ENCODE data around the gene CAMK2A.

Gene CAMK2A

DNA sequence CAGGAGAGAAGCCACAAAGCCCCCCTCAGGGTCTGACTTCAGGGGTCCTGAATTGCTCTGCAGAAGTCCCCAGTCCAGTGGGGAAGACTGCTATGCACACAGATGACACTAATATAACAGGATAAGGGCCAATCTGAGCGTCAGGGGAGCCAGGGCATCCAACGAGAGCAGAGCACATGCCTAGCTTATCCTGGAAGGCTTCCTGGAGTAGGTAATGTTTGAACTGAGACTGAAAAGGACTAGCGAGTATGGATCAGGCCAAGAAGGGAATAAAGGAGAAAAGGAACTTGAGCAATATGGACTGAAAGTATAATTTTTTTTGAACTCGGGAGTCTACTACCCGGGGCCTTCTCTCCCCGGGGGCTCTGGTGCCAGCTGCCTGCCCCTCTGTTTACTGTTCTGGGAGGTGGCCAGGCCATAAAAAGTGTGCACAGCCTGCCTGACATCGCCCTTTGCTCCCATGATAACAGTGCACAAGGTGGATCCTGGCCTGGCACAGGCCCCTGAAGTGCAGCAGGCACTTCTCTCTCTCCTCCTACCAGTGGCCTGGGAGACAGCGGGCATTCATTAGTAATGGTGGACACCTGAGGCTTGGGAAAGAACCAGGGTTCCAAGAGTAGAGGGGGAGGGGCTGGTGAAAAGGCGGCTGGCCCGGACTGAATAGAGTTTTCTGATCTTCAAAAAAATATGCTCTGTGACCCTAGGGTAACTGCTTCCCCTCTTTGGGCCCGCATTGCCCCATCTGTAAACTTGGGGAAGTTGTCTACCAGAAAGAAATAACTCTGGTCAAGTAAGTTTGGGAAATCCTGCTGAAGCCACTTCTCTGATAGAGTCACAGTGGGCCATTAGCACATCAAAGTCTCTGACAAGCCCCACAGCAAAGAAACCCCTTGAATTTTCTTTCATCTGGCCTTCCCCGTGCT, 104.3 kb downstream of the CAMK2A start:
- peak in 1 of 2 donors; percentile 5 for DNase-seq

DNA sequence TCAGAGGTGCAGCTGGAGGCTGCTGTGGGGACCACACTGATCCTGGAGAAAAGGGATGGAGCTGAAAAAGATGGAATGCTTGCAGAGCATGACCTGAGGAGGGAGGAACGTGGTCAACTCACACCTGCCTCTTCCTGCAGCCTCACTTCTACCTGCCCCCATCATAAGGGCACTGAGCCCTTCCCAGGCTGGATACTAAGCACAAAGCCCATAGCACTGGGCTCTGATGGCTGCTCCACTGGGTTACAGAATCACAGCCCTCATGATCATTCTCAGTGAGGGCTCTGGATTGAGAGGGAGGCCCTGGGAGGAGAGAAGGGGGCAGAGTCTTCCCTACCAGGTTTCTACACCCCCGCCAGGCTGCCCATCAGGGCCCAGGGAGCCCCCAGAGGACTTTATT, 105.6 kb downstream of the CAMK2A start:
- DNase-seq = no peak

- no peak for DNase-seq
Measured at GRCh38 chr5:150183436-150183835, 106.1 kb downstream of the CAMK2A start.

GRCh38 chr5:150182774-150183173, 106.8 kb downstream of the CAMK2A start:
- no peak for DNase-seq

DNA sequence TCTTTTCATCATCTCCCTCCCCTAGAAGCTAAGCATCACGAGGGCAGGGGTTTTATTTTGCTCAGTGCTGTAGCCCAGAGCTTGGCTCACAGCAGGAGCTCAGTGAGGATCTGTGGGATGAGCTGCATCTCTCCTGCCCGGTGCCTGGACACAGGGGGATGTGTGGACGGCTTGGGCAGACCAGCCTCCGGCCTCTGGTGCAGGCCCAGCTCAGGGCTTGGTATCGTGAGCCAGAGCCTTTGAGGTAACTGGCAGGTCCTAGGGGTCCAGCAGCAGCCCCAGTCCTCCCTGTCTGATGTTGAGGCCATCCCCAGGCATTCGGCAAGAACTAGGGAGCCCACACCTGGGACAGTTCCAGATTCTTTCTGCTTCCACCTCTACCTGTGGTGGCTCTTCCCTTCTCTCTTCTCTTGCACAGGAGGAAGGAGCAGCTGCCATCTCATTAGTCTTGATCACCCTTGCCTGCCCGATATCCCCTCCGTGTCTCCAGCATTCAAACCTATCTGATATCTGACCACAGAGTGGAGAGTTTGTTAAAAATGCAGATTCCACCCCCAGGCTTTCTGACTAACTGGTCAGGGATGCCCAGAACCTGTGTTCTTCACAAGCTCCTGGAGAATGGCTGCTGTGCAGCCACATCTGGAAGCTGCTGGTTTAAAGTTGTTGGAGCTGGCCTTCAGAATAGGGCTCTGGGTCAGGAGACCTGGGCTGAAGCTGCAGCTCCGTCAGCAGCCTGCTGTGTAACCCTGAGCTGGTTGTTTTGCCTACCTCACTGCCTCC, 107.6 kb downstream of the CAMK2A start:
- no peak for DNase-seq

- DNase-seq = no peak
Measured at GRCh38 chr5:150181027-150181426, 108.5 kb downstream of the CAMK2A start.

DNA sequence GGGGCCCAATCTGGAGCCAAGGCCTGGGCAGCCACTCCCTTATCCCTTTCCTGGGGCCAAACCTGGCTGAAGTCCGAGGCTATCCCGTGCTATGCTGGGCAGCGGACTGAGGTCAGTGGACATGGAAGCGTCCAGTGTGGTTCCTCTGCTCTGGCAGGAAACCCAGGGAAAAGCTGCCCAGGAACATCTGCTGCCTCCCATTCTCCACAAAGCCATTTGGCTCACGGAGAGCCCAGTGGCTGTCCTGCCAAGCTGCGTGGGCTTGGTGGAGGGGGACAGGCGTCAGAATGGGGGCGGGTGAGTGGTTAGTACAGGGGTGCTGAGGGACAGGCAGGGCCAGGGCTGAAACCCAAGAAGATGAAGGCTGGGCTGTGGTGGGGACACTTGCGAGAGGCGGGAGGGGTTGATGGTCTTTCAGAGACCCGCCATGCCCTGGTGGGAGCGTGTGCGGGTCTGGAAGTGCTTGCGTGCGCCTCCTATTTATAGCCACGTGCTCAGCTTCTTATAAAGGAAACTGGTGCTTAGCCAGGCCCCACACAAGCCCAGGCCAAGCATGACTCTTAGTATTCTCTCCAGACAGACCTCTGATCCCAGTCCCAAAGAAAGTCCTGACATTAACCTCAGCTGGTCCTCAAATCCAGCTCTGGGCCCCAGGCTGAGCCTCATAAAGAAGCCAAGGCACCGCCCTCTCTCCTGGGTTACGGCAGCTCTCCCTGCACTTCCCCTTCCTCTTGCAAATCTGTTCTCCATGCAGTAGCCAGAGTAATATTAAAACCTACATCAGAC, 109.1 kb downstream of the CAMK2A start:
- no peak for DNase-seq

DNA sequence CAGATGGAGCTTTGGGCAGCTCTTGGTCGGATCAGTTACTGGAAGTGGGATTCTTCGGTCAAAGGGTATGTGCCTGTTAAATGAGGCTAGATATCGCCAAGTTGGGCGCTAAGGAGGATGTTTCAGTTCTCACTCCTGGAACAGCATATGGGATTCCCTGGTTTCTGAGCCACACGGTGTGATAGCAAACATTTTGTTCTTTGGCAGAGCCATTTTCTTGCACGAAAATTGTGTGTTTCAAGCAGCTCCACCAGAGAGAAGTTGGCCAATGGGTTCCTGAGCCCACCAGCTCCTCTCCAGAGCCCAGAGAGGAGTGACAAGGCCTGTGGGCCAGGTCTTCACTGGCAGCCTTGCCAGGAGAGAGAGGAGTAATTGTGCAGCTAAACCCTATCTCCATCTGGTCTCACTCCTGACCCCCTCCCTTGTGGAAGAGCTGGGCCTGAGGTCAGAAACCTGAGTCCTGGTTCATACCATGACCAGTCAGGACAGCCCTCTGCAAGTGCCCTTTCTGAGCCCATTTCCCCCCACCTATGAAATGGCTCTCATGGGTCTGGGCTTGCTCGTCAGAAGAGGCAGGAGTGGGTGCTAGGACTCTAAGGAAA, 110.5 kb downstream of the CAMK2A start:
- DNase-seq = no peak

GRCh38 chr5:150178262-150178661, 111.3 kb downstream of the CAMK2A start:
- no peak for DNase-seq

DNA sequence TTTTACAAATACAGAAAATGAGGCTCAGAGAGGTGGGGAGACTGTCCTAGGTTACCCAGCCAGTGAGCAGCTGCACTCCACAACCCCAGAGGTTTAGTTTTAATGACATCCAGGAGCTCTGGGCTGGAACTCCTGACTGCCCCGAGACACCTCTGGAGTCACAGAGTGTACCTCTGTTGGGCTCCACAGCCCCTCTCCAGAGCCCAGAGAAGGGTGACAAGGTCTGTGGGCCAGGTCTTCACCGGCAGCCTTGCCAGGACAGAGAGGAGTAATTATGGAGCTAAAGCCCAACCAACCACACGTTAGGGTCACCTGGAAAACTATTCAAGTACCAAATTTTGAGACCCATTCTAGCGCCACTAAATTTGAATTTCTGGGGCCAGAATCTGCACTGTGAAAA, 111.9 kb downstream of the CAMK2A start:
- DNase-seq = no peak

DNA sequence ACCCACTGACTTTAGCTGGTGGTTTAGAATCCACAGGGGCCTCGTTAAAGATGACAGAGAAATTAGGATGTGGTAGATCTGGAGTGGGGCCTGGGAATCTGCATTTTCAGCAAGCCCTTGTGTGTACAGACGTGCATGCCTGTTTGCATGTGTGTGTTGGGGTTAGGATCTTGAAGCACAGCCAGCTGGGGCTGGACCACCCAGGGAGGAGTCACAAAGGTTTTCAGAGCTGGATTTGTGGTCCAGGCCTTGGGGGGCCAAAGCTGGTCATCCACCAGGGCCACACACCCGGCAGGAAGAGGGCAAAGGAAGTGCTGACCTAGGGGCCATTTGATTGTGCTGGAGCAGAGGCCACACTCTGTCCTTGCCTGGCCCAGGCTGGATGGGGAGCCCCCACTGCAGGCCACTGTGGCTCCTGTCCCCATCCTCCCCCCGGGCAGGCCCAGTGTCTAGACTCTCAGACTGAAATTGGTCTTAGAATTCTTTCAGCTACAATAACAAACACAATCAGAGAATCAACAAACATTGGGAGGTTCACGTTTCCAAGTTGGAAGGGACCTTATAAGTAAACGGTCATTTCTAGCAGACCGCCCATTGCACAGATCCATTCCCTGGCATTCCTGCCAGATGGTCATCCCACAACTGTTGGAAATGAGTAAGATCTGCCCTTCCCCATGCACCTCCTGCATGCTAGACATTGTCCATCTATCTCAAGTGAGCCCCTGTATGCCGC, 112.7 kb downstream of the CAMK2A start:
- DNase-seq = no peak

GRCh38 chr5:150175536-150175935, 114.0 kb downstream of the CAMK2A start:
- DNase-seq = no peak

DNA sequence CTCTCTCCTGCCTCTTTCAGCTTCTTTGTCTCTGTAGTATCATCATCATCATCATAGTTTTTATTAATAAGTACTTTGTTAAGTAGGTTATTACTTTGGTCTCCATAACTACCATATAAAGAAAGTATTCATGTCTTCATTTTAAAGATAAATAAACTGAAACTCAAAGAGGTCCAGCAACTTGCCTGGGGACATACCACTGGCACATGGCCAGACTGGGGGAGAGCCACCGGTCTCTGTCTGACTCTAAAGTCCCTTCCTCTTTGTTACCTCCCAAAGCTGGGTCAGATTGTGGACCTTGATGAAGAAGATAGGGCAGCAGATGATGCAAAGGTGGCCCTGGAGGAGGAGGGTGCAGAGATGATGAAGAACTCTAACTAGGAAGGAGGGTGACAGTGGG, 114.5 kb downstream of the CAMK2A start:
- no peak for DNase-seq

DNA sequence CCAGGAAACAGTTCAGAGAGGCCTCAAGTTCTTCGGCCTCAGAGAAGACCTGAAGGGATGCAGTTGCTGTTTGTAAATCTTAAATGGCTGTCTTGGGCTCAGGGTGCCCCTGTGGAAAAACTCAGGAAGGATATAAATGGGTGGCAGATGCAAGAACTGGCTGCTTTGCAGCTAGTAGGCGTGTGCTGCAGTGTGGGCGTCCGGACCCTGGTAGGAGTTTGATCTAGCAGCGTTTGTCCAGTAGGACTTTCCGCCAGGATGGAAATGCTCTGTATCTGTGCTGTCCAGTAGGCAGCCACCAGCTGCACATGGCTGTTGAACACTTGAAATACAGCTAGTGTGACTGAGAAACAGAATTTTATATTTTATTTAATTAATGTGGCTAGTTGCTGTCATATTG, 115.3 kb downstream of the CAMK2A start:
- DNase-seq = no peak

GRCh38 chr5:150173161-150173560, 116.4 kb downstream of the CAMK2A start:
- DNase-seq = no peak

GRCh38 chr5:150172556-150172955, 117.0 kb downstream of the CAMK2A start:
- DNase-seq = no peak

DNA sequence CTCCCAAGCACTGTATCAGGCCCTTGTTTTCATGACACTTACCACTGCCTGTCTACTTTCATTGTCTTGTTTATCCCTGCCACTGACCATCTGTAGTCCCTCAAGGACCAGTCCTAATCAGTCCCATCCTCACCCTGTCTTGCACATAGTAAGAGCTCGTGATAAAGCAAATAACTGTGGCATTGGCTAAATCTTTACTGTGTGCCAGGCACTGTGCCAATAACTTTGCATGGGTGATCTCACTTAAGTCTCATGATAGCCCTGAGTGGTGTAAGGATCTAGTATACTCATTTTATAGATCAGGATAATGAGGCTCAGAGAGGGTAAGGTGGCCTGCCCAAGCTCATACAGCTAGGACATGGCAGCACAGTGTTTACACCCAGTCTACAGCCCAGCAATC, 117.4 kb downstream of the CAMK2A start:
- DNase-seq = no peak
